GM12801 (cell line): Measurements from ENCODE around the gene FAF1.

Experiments used
- TF ChIP-seq, protein P1 (sequence below): IDR thresholded peaks from one replicate; pipeline ENCODE4 v1.5.1; 2011; ENCODE audit warnings: control low read depth; ENCODE audit not compliant: insufficient read length; ENCODE audit errors: extremely low read depth

Gene FAF1

DNA sequence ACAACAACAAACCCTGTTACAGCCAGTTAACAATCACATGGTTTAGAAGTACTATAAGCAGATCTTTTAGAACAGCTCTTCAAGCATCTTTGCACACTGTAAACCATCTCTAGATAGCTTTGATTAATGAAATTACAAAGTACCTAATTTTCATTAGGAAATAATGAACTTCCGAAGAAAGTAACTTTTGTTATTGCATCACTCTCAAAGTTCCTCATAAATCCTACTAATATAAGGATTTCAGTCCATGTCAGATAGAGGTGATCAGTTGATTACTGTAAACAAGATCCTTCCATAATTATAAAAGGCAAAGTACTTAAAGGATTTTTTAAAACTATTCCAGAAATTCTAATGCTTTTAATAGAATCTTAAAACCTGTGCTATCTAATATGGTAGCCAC, 58.2 kb downstream of the FAF1 start:
- TF ChIP-seq, protein P1, sequence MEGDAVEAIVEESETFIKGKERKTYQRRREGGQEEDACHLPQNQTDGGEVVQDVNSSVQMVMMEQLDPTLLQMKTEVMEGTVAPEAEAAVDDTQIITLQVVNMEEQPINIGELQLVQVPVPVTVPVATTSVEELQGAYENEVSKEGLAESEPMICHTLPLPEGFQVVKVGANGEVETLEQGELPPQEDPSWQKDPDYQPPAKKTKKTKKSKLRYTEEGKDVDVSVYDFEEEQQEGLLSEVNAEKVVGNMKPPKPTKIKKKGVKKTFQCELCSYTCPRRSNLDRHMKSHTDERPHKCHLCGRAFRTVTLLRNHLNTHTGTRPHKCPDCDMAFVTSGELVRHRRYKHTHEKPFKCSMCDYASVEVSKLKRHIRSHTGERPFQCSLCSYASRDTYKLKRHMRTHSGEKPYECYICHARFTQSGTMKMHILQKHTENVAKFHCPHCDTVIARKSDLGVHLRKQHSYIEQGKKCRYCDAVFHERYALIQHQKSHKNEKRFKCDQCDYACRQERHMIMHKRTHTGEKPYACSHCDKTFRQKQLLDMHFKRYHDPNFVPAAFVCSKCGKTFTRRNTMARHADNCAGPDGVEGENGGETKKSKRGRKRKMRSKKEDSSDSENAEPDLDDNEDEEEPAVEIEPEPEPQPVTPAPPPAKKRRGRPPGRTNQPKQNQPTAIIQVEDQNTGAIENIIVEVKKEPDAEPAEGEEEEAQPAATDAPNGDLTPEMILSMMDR, result no peak

DNA sequence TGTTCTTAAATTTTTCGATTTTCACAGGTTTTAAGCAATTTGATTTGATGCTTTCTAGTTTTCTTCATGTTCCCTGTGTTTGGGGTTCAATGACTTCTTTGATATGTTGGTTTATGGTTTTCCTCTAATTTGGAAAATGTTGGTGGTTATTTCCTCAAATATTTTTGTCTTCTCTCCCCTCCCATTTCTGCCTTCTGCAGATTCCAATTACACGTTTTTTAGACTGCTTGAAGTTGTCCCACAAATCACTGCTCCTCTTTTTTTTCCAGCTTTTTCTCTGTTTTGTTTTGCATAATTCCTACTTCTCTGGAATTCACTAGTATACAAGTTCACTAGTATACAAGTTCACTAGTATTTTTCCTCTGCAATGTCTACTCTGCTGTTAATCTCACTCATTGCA, 61.3 kb downstream of the FAF1 start:
- TF ChIP-seq, protein P1, result no peak

- TF ChIP-seq, protein P1, result no peak
Observed at GRCh38 chr1:50894340-50894739, 65.7 kb downstream of the FAF1 start.

DNA sequence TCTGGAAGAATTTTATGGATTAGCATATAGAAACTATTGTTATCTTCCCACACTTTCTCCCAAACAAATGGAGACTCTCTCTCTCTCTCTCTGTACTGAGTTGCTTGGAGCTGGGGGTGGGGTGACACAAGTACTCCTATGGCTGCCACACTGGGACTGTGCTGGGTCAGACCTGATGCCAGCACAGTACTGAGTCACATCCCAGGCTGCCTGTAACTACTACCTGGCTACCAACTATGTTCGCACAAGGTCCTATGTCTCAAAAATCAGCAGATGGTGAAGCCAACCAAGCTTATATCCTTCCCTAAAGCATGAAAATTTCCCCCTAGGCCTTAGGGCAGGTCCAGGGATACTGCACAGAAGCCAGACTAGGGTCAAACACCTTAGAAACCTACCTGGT, 66.6 kb downstream of the FAF1 start:
- TF ChIP-seq, protein P1, result no peak

DNA sequence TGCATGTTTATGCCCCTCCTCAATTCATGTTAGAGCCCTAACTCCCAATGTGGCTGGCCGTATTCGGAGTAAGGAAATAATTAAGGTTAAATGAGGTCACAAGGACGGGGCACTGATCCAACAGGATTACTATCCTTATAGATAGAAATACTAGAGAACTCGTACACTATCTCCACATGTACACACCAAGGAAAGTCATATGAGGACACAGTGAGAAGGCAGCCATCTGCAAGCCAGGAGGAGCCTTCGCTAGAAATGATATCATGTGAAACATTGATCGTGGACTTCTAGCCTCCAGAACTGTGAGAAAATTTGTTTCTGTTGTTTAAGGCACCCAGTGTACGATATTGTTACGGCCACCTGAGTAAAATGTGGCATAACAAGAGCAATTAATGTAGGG, 79.7 kb downstream of the FAF1 start:
- TF ChIP-seq, protein P1, result no peak

GRCh38 chr1:50879137-50879536, 80.9 kb downstream of the FAF1 start:
- TF ChIP-seq, protein P1, result no peak

DNA sequence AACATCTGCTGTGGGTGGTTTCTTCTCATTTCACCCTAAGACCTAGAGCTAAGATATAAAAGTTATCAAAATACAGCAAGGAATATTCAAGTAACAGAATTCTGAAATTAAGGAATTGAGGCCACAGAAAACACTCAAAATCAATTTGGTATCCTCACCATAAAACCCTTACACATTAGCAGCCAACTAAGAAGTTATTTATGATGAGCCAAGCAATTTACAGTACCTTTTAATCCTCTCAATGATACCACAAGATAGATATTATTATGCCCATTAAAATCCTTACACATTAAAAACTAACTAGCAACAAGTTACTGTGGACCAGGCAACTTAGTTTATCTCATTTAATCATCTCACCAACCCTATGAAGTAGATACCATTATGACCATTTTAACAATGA, 81.6 kb downstream of the FAF1 start:
- TF ChIP-seq, protein P1, result no peak

- TF ChIP-seq, protein P1, result no peak
Observed at GRCh38 chr1:50877641-50878040, 82.4 kb downstream of the FAF1 start.
